ENCODE results near the gene FAXC.
"Not testable (repeated sequence)": the region's sequence is repeated elsewhere in the genome, so short reads cannot be mapped to it uniquely, and the experiment has no call there.

The FAXC gene

DNA sequence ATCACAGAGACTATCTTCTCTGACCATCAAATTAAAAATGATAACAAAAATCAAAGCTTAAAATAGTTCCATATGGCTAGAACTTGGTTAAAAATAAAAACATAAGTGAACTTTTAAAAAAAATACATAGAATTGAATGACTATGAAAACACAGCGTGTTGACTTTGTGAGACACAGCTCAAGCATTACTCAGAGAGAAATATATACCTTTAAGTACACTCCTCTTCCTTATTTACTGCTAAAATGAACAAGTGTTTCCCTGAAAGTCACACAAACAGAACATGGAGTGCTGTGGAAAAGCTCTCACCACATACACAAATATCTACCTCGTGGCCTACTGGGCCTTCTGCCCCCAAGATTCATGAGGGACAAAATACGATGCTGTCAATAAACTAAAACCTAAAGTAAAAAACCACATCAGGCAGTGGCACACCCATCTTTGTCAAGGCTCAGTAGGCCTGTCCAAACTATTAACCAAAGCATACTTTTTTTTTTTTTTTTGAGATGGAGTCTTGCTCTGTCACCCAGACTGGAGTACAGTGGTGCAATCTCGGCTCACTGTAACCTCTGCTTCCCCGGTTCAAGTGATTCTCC lies 7.5 kb downstream of the FAXC start:
- H3K9me3 ChIP-seq (ENCODE audit: control insufficient read depth, low read length), result no peaks in the 10 kb centered on the region
- H3K27ac ChIP-seq (ENCODE audit: low read depth, low read length, severe bottlenecking), result no peak overlapping the region
- H3K36me3 ChIP-seq (ENCODE audit: control insufficient read depth, insufficient read depth, low read length), result no peaks in the 10 kb centered on the region
- H3K4me3 ChIP-seq (ENCODE audit: extremely low read depth, insufficient read depth, low read length, poor library complexity, severe bottlenecking), result no peak overlapping the region
- H3K4me1 ChIP-seq (ENCODE audit: control insufficient read depth, insufficient read depth, low read length, poor library complexity, severe bottlenecking), result peaks cover 11% of the 10 kb centered on the region
- WGBS, 2 experiments (ENCODE audit: insufficient coverage in 2 of 2), result 92 to 97% methylated on average over 2 to 4 of the region's 5 CpGs

DNA sequence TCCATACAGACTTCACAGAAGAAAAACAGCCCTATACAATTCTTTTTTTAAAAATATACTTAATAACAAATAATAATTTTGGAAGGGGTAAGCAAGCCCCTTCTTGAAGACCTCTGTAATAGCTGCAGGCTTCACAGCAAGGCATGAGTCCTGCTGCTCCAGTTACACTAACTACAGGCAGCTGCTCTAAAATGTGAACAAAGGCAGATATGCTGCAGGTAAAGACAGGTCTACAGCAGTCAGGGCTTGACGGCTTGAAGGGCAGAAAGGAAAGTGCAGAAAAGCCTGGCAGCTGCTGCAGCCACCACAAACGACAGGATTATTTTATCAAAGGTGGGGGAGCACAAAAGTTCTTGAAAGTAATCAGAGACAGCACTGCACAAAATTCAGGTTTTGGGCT lies 11.3 kb downstream of the FAXC start:
- WGBS, 2 experiments (ENCODE audit: insufficient coverage in 2 of 2), result 67 to 90% methylated on average over 1 to 2 of the region's 2 CpGs
- Histone ChIP-seq H3K36me3 (ENCODE audit: control insufficient read depth, insufficient read depth, low read length) (no peaks in the 10 kb centered on the region), H3K9me3 (ENCODE audit: control insufficient read depth, low read length) (no peaks in the 10 kb centered on the region), H3K27ac (ENCODE audit: low read depth, low read length, severe bottlenecking) (no peak overlapping the region), H3K4me3 (ENCODE audit: extremely low read depth, insufficient read depth, low read length, poor library complexity, severe bottlenecking) (no peak overlapping the region), H3K4me1 (ENCODE audit: control insufficient read depth, insufficient read depth, low read length, poor library complexity, severe bottlenecking) (no peaks in the 10 kb centered on the region)

DNA sequence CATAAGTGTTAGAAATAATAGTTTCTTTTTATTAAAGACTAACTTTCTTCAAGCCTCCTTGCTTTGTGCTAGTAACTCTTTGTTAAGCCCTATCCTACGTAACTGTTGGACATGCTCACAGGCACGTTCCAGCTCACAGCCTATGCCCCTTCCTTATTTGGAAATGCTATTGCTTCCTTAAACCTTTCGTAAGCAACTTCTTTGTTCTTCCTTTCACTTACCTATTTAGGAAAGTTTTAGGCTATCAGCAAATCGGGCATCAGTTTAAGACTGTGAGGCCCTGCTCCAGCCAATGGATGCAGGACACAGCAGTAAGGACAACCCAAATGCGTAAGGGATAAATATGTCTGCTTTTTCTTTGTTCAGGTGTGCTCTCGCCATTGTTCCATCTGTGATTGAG lies 14.2 kb downstream of the FAXC start:
- 77 to 94% methylated on average over 5 to 6 of the region's 6 CpGs for WGBS, 2 experiments (ENCODE audit: insufficient coverage in 2 of 2)

DNA sequence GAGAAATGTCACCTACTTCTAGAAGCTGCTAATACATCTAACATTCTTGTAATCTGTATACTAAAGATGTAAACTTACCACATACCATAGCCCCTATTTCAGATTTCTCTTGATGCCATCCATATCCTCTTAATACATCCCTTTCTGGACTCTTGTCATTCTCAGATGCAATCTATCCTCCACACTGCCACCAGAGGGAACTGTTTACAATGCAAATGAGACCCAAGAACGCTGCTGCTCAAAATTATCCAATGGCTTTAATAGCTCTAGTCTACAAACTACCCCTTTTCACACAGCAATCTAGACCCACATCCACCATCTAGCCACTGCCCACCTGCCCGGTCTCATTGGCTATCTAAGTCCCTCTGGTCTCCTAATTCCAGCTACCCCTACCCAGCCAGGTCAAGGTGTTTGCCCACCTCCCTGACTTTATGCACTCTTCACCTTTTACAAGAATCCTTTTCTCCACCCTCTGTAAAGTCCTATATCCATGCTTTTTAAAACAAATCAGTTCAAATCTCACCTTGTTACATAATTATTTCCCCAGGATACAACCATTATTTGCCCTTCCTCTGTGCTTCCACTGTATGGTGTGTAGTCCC lies 14.8 kb downstream of the FAXC start:
- Histone ChIP-seq H3K4me1 (ENCODE audit: control insufficient read depth, insufficient read depth, low read length, poor library complexity, severe bottlenecking) (no peaks in the 10 kb centered on the region), H3K27ac (ENCODE audit: low read depth, low read length, severe bottlenecking) (no peak overlapping the region), H3K9me3 (ENCODE audit: control insufficient read depth, low read length) (no peaks in the 10 kb centered on the region), H3K36me3 (ENCODE audit: control insufficient read depth, insufficient read depth, low read length) (no peaks in the 10 kb centered on the region), H3K4me3 (ENCODE audit: extremely low read depth, insufficient read depth, low read length, poor library complexity, severe bottlenecking) (no peak overlapping the region)
- 43 to 55% methylated on average over 2 of the region's 2 CpGs for WGBS, 2 experiments (ENCODE audit: insufficient coverage in 2 of 2)

More for the DNA sequence above, 14.2 kb downstream of the FAXC start:
- not testable (repeated sequence) for H3K4me1 ChIP-seq (ENCODE audit: control insufficient read depth, insufficient read depth, low read length, poor library complexity, severe bottlenecking); H3K4me3 ChIP-seq (ENCODE audit: extremely low read depth, insufficient read depth, low read length, poor library complexity, severe bottlenecking); H3K9me3 ChIP-seq (ENCODE audit: control insufficient read depth, low read length); H3K36me3 ChIP-seq (ENCODE audit: control insufficient read depth, insufficient read depth, low read length); H3K27ac ChIP-seq (ENCODE audit: low read depth, low read length, severe bottlenecking)

DNA sequence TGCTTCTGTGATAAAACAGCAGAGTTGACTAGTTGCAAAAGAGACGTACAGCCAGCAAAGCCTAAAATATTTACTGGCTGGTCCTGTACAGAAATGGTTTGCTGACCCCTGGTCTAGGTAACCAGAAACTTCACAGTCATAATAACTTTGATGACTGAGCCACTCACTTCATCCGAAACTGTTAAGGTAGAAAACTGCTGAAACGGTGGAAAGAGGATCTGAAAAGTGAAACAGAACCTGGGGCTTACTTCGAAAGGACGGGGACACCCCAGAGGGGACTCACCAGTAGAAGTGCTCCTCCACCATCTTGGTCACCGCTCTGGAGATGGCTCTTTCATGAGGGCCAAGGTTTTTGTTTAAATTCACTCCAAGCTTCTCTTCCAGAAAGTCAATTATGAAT lies 16.4 kb downstream of the FAXC start:
- Histone ChIP-seq H3K27ac (ENCODE audit: low read depth, low read length, severe bottlenecking) (no peak overlapping the region), H3K4me1 (ENCODE audit: control insufficient read depth, insufficient read depth, low read length, poor library complexity, severe bottlenecking) (peaks cover 3% of the 10 kb centered on the region), H3K36me3 (ENCODE audit: control insufficient read depth, insufficient read depth, low read length) (no peaks in the 10 kb centered on the region), H3K9me3 (ENCODE audit: control insufficient read depth, low read length) (no peaks in the 10 kb centered on the region), H3K4me3 (ENCODE audit: extremely low read depth, insufficient read depth, low read length, poor library complexity, severe bottlenecking) (no peak overlapping the region)
- WGBS, 2 experiments (ENCODE audit: insufficient coverage in 2 of 2), result 90 to 94% methylated on average over 4 to 6 of the region's 6 CpGs

DNA sequence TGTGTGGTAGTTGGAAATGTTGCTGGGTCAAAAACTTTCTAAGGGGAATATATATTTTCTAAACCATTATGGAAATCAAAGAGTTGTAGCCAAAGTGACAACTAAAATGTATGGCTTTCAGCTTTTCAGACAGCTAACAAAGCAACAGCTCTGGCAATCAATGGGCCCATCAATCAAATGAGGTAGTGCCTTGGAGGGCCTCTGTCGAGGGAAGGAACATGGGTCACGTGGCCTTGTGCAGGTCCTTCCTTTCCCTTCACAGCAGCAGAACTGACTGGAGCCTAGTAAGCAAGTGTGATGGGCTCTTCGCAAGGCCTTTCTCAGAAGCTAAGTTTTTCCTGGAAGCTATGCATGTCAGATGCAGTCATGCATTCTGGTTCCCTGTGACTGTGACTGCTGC lies 17.9 kb downstream of the FAXC start:
- no peak overlapping the region for H3K27ac ChIP-seq (ENCODE audit: low read depth, low read length, severe bottlenecking)
- H3K4me3 ChIP-seq (ENCODE audit: extremely low read depth, insufficient read depth, low read length, poor library complexity, severe bottlenecking), result no peak overlapping the region
- H3K4me1 ChIP-seq (ENCODE audit: control insufficient read depth, insufficient read depth, low read length, poor library complexity, severe bottlenecking), result peaks cover 3% of the 10 kb centered on the region
- H3K36me3 ChIP-seq (ENCODE audit: control insufficient read depth, insufficient read depth, low read length), result no peaks in the 10 kb centered on the region
- 80 to 92% methylated on average over 3 of the region's 3 CpGs for WGBS, 2 experiments (ENCODE audit: insufficient coverage in 2 of 2)
- H3K9me3 ChIP-seq (ENCODE audit: control insufficient read depth, low read length), result no peaks in the 10 kb centered on the region

DNA sequence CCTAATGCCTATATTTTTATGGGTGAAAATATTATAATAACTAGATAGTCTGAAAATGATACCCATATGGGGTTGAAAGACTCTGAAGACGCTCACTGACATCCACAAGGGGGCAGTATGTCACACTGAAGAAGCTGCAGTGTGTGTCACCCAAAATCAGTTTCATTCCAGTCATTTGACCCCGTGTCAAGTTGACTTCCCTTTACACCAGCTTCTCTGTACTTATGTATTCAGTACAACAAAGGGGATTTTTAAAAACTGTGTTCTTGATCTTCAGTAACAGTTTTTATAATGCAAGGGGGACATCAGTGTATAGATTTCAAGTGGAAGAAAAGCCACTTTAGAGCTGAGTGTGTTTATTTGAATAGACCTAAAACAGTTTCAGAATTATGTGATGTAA lies 19.3 kb downstream of the FAXC start:
- 0 to 10% methylated on average over 1 to 2 of the region's 2 CpGs for WGBS, 2 experiments (ENCODE audit: insufficient coverage in 2 of 2)
- H3K4me1 ChIP-seq (ENCODE audit: control insufficient read depth, insufficient read depth, low read length, poor library complexity, severe bottlenecking), result peaks cover 3% of the 10 kb centered on the region
- H3K9me3 ChIP-seq (ENCODE audit: control insufficient read depth, low read length), result no peaks in the 10 kb centered on the region
- no peak overlapping the region for H3K27ac ChIP-seq (ENCODE audit: low read depth, low read length, severe bottlenecking)
- H3K4me3 ChIP-seq (ENCODE audit: extremely low read depth, insufficient read depth, low read length, poor library complexity, severe bottlenecking), result no peak overlapping the region
- no peaks in the 10 kb centered on the region for H3K36me3 ChIP-seq (ENCODE audit: control insufficient read depth, insufficient read depth, low read length)

DNA sequence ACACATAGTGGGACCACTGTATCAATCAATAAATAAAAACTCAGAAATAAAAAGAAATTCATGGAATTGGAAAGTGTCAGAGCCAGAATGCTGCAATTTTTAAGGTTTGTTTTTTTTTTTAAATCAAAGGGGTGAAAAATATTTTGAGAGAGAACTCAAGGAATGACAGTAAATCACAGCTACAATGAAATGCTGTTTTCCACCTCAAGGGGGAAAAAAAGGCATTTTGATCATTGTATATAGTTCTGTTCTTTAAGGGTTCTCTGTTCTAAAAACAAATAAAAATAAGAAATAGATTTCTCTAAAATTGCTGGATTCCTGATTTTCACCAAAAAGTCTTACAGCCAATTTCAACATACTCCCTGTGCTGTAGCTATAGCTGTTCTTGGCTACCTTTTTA lies 24.5 kb downstream of the FAXC start:
- Histone ChIP-seq H3K27ac (ENCODE audit: low read depth, low read length, severe bottlenecking) (no peak overlapping the region), H3K9me3 (ENCODE audit: control insufficient read depth, low read length) (no peaks in the 10 kb centered on the region), H3K4me3 (ENCODE audit: extremely low read depth, insufficient read depth, low read length, poor library complexity, severe bottlenecking) (no peak overlapping the region), H3K4me1 (ENCODE audit: control insufficient read depth, insufficient read depth, low read length, poor library complexity, severe bottlenecking) (peaks cover 3% of the 10 kb centered on the region), H3K36me3 (ENCODE audit: control insufficient read depth, insufficient read depth, low read length) (no peaks in the 10 kb centered on the region)

DNA sequence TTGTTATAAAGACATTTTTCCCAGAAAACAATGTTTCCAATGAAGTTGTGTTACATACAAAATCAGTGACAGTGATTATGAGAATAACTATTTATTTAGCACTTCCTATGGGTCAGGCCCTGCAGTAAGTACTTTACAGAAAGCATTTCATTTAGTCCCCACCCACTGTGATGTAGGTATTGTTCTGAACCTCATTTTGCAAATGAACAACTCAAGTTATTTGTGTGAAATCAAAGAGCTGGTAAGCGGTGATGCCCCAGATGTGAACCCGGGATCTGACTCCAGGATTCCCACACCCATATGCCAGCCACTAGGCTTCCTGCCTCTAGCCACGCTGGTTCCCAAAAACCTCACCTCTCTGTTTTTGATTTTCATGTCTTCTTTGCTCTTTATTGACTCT lies 30.9 kb downstream of the FAXC start:
- H3K36me3 ChIP-seq (ENCODE audit: control insufficient read depth, insufficient read depth, low read length), result no peaks in the 10 kb centered on the region
- 92 to 100% methylated on average over 2 to 3 of the region's 3 CpGs for WGBS, 2 experiments (ENCODE audit: insufficient coverage in 2 of 2)

DNA sequence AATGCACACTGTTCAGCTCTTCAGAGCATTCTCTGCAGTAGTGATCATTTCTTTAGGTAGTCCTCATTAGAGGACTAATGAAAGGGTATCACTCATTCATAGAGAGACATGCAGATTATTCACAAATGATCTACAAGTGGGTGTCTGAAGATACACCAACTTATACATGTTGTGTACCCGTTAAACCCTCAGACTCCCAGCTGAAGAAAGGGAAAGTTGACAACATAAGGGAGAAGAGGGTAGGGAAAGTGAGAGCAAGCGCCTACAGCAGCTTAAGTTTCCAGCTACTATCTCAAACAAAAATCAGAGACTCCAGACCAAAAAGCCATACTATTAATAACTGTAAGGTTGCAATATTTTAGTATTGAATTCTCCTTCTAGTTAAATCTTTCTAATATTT lies 37.1 kb downstream of the FAXC start:
- Histone ChIP-seq H3K36me3 (ENCODE audit: control insufficient read depth, insufficient read depth, low read length) (no peaks in the 10 kb centered on the region), H3K9me3 (ENCODE audit: control insufficient read depth, low read length) (no peaks in the 10 kb centered on the region), H3K27ac (ENCODE audit: low read depth, low read length, severe bottlenecking) (no peak overlapping the region), H3K4me1 (ENCODE audit: control insufficient read depth, insufficient read depth, low read length, poor library complexity, severe bottlenecking) (no peaks in the 10 kb centered on the region), H3K4me3 (ENCODE audit: extremely low read depth, insufficient read depth, low read length, poor library complexity, severe bottlenecking) (no peak overlapping the region)
- 100% methylated on average over 1 of the region's 2 CpGs; no CpG with 5 or more reads in 1 of the 2 experiments for WGBS, 2 experiments (ENCODE audit: insufficient coverage in 2 of 2)

More for the DNA sequence above, 30.9 kb downstream of the FAXC start:
- no peak overlapping the region for H3K27ac ChIP-seq (ENCODE audit: low read depth, low read length, severe bottlenecking)
- no peaks in the 10 kb centered on the region for H3K4me1 ChIP-seq (ENCODE audit: control insufficient read depth, insufficient read depth, low read length, poor library complexity, severe bottlenecking)
- H3K4me3 ChIP-seq (ENCODE audit: extremely low read depth, insufficient read depth, low read length, poor library complexity, severe bottlenecking), result no peak overlapping the region
- H3K9me3 ChIP-seq (ENCODE audit: control insufficient read depth, low read length), result no peaks in the 10 kb centered on the region

DNA sequence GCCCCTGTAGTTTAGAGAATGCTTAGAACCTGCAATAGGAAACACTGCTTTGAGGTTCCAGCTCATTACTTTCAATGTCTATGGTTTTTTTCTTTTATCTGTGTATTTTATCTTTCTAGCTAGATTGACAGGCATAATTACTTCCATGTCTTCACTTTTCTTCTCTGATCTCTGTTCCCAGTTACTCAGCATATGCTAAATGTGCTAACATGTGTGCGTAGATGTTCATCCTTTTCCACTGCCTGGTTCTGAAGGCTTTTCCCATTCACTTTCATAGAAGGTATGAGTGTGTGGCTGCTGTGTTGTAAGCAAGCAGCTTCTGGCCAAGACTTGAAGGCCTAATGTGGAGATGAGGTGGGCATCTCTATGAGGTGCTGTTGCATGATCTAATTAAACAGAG lies 38.9 kb downstream of the FAXC start:
- no CpG with 5 or more reads among the region's 1 CpG for WGBS, 2 experiments (ENCODE audit: insufficient coverage in 2 of 2)
- Histone ChIP-seq H3K4me1 (ENCODE audit: control insufficient read depth, insufficient read depth, low read length, poor library complexity, severe bottlenecking) (no peaks in the 10 kb centered on the region), H3K4me3 (ENCODE audit: extremely low read depth, insufficient read depth, low read length, poor library complexity, severe bottlenecking) (no peak overlapping the region), H3K36me3 (ENCODE audit: control insufficient read depth, insufficient read depth, low read length) (no peaks in the 10 kb centered on the region), H3K27ac (ENCODE audit: low read depth, low read length, severe bottlenecking) (no peak overlapping the region), H3K9me3 (ENCODE audit: control insufficient read depth, low read length) (no peaks in the 10 kb centered on the region)
